Right hindlimb (tissue), 1 donor: ENCODE results near the gene FANCG.

Experiments
- DNase-seq: peaks from one replicate; pipeline ENCODE4 v3.0.0-alpha.2; 2018

Gene FANCG

GRCh38 chr9:35057271-35057620, 22.5 kb downstream of the FANCG start:
- DNase-seq, result no peak

DNA sequence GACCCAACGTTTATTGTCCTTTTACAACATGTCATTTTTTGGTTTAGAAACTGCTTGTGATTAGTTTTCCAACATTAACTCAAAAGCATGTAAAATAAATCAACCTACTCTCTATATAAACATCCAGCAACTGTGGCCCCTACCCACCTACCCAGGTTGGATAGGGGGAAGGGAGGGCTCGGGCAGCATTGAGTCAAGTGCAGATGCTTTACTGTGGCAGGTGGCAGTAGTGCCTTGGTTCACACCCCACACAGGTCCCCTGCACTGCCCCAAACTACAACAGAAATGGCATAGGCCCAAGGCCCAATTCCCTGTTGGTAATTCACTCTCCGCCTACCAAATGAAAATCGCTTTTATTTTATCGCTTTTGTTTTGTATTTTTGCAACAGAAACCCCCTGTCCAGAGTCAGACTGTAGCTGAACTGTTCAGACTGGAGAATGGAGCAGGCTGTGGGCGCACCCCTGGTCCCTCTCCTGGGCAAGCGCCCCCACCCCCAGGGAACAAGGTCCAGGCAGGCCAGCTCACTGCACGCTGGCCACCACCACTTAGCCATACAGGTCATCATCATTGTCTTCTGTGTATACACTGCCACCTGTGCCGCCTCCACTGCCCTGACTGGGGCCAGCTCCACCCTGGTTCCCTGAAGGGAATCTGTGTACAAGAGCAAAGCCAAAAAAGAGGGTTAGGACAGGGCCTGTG, 23.0 kb downstream of the FANCG start:
- no peak for DNase-seq

DNA sequence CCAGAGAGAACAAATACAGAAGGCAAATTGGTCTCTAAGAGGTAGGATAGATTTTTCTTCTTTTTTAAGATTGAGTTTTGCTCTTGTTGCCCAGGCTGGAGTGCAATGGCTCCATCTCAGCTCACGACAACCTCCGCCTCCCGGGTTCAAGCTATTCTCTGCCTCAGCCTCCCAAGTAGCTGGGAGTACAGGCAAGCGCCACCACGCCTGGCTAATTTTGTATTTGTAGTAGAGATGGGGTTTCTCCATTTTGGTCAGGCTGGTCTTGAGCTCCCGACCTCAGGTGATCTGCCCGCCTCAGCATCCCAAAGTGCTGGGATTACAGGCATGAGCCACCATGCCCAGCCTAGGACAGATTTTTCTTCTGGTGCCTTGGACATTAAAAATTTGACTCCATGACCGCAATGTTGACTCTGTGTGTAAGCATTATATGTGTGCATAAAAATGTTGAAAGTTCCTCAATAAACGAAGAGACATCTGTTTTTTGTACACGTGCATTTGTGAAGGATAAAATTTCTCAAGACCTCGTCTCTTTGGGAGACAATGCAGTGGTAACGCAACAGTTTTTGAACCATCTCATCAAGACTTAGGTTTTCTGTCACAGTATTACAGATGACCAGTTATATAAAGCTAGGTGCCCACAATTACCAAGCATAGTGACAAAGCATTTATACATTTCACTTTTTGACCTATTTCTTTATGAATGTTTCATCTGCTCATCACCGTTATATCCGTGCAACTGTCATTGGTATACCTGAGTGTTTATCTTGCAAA, 24.7 kb downstream of the FANCG start:
- no peak for DNase-seq

DNA sequence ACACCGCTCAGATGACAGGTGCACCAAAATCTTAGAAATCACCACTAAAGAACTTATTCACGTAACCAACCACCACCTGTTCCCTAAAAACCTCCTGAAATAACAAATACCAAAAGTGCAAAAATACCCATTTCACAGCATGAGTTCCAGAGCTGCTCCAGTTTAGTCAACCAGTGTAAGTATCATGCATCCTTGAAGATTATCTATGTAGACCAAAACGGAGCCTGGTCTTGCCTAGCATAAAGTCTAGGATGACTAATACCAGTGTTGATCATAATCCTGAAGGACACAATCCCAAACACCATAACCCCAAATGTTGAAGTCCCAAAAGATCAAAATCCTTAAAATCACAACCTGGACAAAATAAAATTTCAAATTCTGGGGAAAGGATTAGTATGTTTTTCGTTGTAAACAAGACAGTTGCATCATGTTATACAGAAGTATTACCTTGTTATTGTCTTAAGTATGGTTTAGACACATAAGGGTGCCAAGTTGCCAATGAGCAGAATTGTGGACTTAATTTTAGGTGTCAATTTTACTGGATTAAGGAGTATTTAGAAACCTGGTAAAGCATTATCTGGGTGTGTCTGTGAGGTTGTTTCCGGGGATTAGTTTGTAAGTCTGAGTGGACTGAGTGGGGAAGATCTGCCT, 25.4 kb downstream of the FANCG start:
- DNase-seq, result no peak

- DNase-seq, result no peak
Observed at GRCh38 chr9:35051069-35051967, 28.4 kb downstream of the FANCG start.

- no peak for DNase-seq
Observed at GRCh38 chr9:35048511-35048910, 31.2 kb downstream of the FANCG start.

DNA sequence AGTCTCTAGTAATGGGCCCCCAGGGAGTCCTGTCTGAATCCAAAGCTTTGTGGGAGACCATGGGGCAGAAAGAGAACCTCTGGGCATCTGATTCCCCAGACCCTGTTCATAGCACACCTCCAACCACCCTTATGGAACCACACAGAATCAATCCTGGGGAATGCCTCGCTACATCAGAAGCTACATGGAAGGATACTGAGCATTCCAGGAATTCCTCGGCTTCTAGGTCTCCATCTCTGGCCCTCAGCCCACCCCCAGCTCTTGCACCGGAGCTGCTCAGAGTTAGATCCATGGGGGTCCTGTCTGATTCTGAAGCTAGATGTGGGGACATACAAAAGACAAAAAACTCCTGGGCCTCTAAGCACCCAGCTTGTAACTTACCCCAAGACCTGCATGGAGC, 35.7 kb downstream of the FANCG start:
- no peak for DNase-seq

GRCh38 chr9:35042891-35043545, 36.7 kb downstream of the FANCG start:
- no peak for DNase-seq

GRCh38 chr9:35042081-35042604, 37.6 kb downstream of the FANCG start:
- DNase-seq, result no peak

DNA sequence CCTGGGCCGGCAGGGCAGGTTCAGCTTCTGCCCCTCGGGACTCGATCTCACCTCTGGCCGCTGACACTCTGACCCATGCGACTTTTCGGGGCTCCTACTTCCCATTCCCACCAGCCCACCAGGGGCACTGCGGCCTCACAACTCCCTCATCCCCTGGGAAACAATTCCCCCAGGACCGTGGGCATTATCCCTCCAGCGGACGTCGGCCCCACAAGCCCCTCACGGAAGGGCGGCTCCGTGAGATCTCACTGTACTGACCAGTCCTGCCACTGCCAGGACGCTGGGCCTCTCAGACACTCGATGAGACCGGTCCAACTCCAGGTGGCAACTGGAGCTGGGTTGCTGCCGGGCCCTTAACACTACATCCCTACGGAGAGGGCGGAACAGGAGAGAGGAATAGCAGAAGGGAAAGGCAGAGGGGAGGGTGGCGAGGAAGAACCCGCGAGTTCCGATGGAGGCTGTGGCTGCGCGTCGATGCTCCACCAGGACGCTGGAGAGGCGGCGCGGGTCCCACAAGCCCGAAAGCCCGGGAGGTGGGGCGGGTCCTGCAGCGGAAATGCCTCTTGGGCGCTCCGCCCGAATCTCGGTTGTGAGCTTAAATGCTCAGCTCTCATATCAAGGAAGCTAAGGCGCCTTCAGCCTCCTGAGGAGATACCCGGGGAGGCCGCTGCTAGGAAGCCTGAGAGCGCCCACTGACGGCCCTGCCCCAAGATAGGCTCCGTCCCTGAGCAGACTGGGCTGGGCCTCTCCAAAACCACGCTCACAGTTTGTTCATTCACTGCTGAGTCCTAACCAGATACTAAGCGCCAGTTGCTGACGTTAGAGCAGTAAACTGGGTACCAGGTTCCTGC, 43.7 kb downstream of the FANCG start:
- peak; percentile 58 for DNase-seq

DNA sequence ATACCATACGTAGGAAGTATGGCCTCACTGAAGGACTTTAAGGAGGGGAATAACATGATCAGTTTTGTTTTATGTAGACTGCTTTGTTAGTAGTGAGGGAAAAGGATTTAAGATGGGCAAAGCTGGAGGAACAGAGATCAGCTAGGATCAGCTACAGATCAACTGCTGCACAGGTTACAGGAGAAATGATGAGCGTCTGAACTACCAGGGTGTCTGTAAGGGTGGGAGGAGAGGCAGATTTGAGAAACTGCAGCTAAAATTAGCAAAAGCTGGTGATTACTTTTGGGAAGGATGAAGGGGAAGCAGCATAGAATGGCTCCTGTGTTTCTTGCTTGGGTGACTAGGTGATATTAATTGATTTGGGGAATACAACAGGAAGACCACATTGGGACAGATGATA, 46.6 kb downstream of the FANCG start:
- DNase-seq, result no peak

DNA sequence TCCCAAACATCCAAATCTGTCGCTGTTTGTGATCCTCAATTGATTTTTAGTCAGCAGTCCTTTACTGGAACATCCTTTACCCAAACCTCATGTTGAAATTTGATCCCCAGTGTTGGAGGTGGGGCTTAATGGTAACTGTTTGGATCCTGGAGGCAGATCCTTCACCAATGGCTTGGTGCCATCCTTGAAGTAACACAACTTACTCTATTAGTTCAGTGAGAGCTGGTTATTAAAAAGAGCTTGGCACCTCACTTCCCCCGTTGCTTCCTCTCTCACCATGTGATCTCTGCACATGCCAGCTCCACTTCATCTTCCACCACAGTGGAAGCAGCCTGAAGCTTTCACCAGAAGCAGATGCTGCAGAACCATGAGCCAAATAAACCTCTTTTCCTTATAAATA, 49.9 kb downstream of the FANCG start:
- DNase-seq, result no peak

GRCh38 chr9:35029241-35029640, 50.5 kb downstream of the FANCG start:
- DNase-seq, result no peak

DNA sequence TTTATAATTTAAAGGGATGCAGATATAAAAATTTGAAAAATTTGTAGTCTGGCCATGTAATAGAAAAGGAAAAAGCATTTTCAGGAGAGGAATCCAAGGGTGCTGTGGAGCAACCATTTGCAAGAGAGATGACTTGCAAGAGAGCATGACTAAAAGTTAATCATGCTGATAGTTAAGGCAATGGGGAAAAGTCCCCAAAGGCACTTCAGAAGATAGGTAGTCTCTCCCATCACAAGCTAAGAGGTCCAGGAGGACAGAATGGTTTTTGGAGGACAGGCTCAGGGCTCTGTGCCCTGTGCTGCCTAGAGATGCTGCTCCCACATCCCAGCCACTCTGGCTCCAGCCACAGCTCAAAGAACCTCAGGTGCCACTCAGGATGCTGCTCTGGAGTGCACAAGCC, 51.4 kb downstream of the FANCG start:
- no peak for DNase-seq

DNA sequence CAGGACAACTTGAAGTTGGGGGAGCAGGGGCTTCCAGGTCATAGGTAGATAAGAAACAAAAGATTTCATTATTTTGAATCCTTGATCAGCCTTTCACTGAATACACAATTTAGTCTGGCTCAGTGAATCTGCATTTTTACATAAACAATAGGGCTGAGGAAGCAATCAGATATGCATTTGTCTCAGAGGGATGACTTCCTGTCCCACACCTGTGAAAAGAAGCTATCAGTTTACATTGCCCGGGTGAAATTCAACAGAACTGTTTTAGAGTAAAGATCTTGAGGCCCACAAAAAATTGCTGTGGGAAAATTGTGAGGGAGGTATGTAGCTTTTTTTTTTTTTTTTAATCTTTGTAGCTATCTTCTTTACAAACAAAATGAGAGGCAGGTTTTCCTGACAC, 51.9 kb downstream of the FANCG start:
- DNase-seq, result no peak

DNA sequence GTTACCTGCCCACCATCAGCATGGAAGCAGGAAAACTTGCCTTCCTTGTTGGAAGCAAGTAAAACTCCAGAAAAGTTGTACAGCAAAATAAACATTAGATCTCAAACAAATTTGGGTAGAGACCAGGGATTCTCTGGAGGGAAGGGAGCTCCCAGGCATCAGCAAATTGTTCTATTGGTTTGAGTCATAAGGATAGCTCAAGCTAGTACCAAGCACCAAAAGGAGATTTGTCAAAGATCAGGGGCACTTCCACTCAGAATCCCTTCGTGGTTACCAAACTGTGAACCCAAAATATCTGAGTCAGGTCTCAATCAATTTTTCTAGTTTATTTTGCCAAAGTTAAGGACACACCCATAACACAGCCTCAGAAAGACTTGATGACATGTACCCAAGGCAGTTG, 52.4 kb downstream of the FANCG start:
- DNase-seq, result no peak

GRCh38 chr9:35026671-35027070, 53.1 kb downstream of the FANCG start:
- DNase-seq, result no peak
